Measurements from ENCODE around the gene WFDC8.

GRCh38 chr20:45611054-45611453, 32.0 kb upstream of the WFDC8 start:
- TF ChIP-seq, protein P1, sequence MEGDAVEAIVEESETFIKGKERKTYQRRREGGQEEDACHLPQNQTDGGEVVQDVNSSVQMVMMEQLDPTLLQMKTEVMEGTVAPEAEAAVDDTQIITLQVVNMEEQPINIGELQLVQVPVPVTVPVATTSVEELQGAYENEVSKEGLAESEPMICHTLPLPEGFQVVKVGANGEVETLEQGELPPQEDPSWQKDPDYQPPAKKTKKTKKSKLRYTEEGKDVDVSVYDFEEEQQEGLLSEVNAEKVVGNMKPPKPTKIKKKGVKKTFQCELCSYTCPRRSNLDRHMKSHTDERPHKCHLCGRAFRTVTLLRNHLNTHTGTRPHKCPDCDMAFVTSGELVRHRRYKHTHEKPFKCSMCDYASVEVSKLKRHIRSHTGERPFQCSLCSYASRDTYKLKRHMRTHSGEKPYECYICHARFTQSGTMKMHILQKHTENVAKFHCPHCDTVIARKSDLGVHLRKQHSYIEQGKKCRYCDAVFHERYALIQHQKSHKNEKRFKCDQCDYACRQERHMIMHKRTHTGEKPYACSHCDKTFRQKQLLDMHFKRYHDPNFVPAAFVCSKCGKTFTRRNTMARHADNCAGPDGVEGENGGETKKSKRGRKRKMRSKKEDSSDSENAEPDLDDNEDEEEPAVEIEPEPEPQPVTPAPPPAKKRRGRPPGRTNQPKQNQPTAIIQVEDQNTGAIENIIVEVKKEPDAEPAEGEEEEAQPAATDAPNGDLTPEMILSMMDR (IDR thresholded peaks at IDR 0.05), result no peak
- no peak for TF ChIP-seq POLR2A (IDR thresholded peaks at IDR 0.05)

Measured in testis (tissue), 2 donors.